Breast epithelium (tissue), 4 donors: ENCODE results near the gene NCAM2. TPM values are rescaled to one million over a fixed set of nuclear protein-coding genes. Genes with fewer than 3 reads are reported as not detected.

Experiments used
- DNase-seq, 2 donors: peaks; one replicate each; pipeline ENCODE4 v3.0.0-alpha.2; 2019; ENCODE audit warnings: low spot score in 2 of 2
- H3K27ac ChIP-seq, 2 donors: fragments of 200-600 bp; sonication (generic) in 1 of 2; one replicate each; pipeline ENCODE4 v1.5.1; 2016 to 2019; ENCODE audit warnings: mild to moderate bottlenecking in 1 of 2
- H3K27me3 ChIP-seq, 2 donors: fragments of 200-600 bp; sonication (generic) in 1 of 2; one replicate each; pipeline versions ENCODE4 v1.5.1 to v1.6.0; 2017 to 2019; ENCODE audit warnings: control low read depth in 1 of 2, mild to moderate bottlenecking in 1 of 2
- H3K36me3 ChIP-seq: fragments of 200-600 bp; one replicate; pipeline ENCODE4 v1.5.1; 2019
- H3K4me1 ChIP-seq, 2 donors: fragments of 200-600 bp; sonication (generic); one replicate each; pipeline ENCODE4 v1.5.1; 2016 to 2019; ENCODE audit warnings: control low read depth in 1 of 2
- H3K4me3 ChIP-seq, 3 donors: fragments of 200-600 bp; sonication (generic); 1 replicate in 2 of 3; 2 replicates in 1 of 3; pipeline ENCODE4 v1.5.1; 2016 to 2019; ENCODE audit warnings: mild to moderate bottlenecking in 3 of 3, moderate library complexity in 2 of 3
- H3K9me3 ChIP-seq, 2 donors: fragments of 200-600 bp; sonication (generic) in 1 of 2; one replicate each; pipeline ENCODE4 v1.5.1; 2016 to 2019; ENCODE audit warnings: control low read depth in 1 of 2
- POLR2A ChIP-seq: fragments of 450-650 bp; IDR thresholded peaks from one replicate; pipeline ENCODE4 v1.6.1; 2016; ENCODE audit warnings: antibody characterized with exemption, mild to moderate bottlenecking, moderate library complexity
- POLR2AphosphoS5 ChIP-seq, 3 donors: sonication (generic); formaldehyde crosslinking; IDR thresholded peaks; one replicate each; pipeline ENCODE4 v1.6.1; 2017; ENCODE audit warnings: antibody characterized with exemption in 3 of 3
- intact Hi-C: fragments of 100-400 bp; cut with DNase I; formaldehyde crosslinking; loops from one replicate; pipeline ENCODE4 v1.15.1; 2023; ENCODE audit warnings: low total_unique reads
- total RNA-seq, 3 donors: library from RNA; depleted of rRNA; stranded (reverse); fragments of >200 nt; gene quantifications; one replicate each; pipeline ENCODE4 v1.1.0, GENCODE V29; 2016
- TF ChIP-seq, protein P1 (sequence below), 3 donors: fragments of 450-650 bp; IDR thresholded peaks; one replicate each; pipeline ENCODE4 v1.5.1; 2016 to 2017; ENCODE audit warnings: antibody characterized with exemption in 3 of 3, mild to moderate bottlenecking in 3 of 3, moderate library complexity in 3 of 3

NCAM2 gene
- total RNA-seq, 3 donors from 2014 or later = 2.6 to 6.3 (median 3.6) TPM

DNA sequence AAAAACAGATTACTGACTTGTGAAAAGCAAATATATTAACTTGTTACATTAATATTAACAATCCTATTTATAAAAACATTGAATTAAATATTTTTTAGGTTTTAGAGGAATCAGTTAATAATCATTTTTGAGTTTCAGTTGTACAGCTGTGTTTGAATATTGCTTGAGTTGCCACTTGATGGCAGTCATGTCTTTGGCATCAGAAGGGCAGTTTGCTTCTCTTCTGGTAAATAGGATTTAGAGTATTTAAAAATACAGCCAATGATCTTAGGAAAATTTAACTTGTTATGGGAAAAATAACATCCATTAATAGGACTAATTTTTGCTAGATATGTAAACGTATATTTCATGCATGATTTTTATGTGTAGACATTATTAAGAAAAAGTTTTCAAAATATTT lies 234.1 kb downstream of the NCAM2 start:
- H3K36me3 ChIP-seq = no peaks in the 10 kb centered on the region
- intact Hi-C loops = no loop called here
- no peak overlapping the region for H3K27ac ChIP-seq
- no peak for TF ChIP-seq POLR2A
- TF ChIP-seq, protein P1, sequence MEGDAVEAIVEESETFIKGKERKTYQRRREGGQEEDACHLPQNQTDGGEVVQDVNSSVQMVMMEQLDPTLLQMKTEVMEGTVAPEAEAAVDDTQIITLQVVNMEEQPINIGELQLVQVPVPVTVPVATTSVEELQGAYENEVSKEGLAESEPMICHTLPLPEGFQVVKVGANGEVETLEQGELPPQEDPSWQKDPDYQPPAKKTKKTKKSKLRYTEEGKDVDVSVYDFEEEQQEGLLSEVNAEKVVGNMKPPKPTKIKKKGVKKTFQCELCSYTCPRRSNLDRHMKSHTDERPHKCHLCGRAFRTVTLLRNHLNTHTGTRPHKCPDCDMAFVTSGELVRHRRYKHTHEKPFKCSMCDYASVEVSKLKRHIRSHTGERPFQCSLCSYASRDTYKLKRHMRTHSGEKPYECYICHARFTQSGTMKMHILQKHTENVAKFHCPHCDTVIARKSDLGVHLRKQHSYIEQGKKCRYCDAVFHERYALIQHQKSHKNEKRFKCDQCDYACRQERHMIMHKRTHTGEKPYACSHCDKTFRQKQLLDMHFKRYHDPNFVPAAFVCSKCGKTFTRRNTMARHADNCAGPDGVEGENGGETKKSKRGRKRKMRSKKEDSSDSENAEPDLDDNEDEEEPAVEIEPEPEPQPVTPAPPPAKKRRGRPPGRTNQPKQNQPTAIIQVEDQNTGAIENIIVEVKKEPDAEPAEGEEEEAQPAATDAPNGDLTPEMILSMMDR (IDR thresholded peaks at IDR 0.05) = peak in 1 of 3 donors; percentile 34
- DNase-seq = no peak
- H3K27me3 ChIP-seq = no peaks in the 10 kb centered on the region
- H3K4me1 ChIP-seq = no peaks in the 10 kb centered on the region
- no peaks in the 10 kb centered on the region for H3K9me3 ChIP-seq
- H3K4me3 ChIP-seq = no peak overlapping the region

DNA sequence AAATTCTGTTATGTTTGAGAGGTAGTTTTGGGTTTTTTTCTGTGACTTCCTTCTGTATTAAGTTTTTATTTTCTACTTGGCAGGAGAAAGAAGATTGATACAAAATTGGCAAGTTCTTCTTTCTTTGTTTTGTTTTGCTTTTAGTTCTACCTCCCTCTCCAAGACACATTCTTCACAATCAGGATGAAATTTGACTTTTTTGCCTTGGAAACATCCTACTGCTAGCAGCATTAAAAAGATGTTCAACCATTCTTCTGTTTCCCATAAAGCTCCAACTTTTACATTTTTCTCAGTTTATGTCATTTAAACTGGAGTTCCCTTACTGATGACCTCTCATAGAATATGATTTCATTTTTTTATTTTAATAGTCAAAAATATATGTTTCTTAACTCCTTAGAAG lies 234.8 kb downstream of the NCAM2 start:
- no peak for DNase-seq
- no peak overlapping the region for H3K4me3 ChIP-seq
- TF ChIP-seq POLR2A (no peak), POLR2AphosphoS5 (IDR thresholded peaks at IDR 0.05) (no peak)
- TF ChIP-seq, protein P1 (IDR thresholded peaks at IDR 0.05) = no peak
- H3K9me3 ChIP-seq = no peaks in the 10 kb centered on the region
- intact Hi-C loops = no loop called here
- no peaks in the 10 kb centered on the region for H3K36me3 ChIP-seq
- H3K27ac ChIP-seq = no peak overlapping the region
- no peaks in the 10 kb centered on the region for H3K27me3 ChIP-seq
- no peaks in the 10 kb centered on the region for H3K4me1 ChIP-seq

DNA sequence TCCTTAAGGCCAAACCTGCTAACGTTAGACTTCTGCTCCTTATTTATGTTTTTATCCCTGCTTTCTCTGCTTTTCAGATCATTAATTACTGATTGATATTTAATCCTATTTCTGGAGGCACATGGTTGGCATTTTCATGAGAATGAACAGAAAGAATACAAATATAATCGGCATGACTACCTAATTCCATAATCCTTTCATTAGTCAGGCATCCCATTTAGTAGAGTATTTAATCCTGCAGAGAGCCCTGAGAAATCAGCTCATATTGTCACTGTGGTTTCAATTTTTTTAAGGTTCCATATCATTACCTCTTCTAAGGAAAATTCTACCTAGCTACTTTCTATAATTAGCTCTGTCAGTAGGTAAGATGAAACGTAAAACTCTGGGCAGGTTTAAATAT lies 238.8 kb downstream of the NCAM2 start:
- Histone ChIP-seq H3K27me3 (no peaks in the 10 kb centered on the region), H3K9me3 (no peaks in the 10 kb centered on the region), H3K4me1 (no peaks in the 10 kb centered on the region), H3K4me3 (no peak overlapping the region), H3K27ac (no peak overlapping the region), H3K36me3 (no peaks in the 10 kb centered on the region)
- intact Hi-C loops = no loop called here
- DNase-seq = no peak
- TF ChIP-seq POLR2A (no peak), POLR2AphosphoS5 (IDR thresholded peaks at IDR 0.05) (no peak)
- TF ChIP-seq, protein P1 (IDR thresholded peaks at IDR 0.05) = no peak

DNA sequence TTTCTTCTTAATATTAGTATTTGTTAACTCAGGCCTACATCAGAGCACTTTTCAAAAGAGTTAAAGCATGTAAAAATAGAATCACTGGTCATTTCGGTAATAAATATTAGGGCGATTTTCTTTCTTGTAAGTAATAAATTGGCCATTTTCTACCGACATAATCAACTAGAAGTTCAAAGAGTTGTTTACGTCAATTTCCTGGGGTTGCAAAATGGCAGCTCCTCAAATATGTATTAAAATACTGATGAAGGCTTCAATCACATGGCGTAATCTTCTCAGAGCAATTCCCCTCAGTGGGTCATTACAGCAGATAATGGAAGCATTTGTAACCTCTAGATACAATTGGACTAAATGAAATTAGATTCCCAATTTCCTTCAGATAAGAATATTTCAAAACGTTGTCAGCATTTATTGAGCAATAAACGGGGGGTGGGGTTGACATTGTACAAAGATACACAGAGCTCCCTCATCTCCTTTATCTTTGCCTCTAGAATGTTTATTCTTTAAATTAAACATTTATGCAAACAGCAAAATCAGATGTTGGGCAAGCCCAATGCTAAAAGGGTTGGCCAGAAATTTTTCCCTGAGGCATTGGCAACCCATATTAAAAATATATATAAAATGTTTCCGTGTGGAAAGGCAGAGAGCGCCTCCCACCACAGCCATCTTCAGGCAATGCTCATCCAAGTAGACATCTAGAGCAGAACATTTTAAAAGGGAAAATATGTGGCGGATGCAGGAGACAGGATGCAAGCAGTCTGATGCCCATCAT lies 240.6 kb downstream of the NCAM2 start:
- DNase-seq = no peak
- Histone ChIP-seq H3K9me3 (no peaks in the 10 kb centered on the region), H3K27ac (no peak overlapping the region), H3K4me1 (no peaks in the 10 kb centered on the region), H3K36me3 (no peaks in the 10 kb centered on the region), H3K4me3 (no peak overlapping the region), H3K27me3 (no peaks in the 10 kb centered on the region)
- TF ChIP-seq POLR2AphosphoS5 (IDR thresholded peaks at IDR 0.05) = no peak
- TF ChIP-seq, protein P1 (IDR thresholded peaks at IDR 0.05) = no peak
- no peak for TF ChIP-seq POLR2A
- intact Hi-C loops = no loop called here

DNA sequence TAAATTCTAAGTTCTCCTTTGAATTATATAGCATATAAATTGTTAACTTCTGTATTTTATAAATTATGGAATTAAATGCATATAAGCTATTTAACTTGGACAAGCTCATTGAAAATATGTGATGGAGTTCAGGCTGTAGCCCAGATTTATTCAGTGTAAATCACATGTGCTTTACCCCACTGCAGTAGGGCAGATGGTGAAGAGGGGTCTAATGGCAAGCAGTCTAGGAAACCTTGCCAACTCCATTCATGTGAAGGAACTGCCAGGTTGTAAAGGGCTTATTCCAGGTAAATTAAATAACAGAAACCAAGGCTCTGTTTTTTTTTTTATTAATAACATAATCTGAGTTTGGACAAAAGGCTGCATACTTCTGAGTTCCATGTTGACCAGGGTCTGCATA lies 243.2 kb downstream of the NCAM2 start:
- DNase-seq = no peak
- H3K4me3 ChIP-seq = no peak overlapping the region
- no peaks in the 10 kb centered on the region for H3K27me3 ChIP-seq
- TF ChIP-seq POLR2A (no peak), POLR2AphosphoS5 (IDR thresholded peaks at IDR 0.05) (no peak)
- TF ChIP-seq, protein P1 (IDR thresholded peaks at IDR 0.05) = no peak
- no peaks in the 10 kb centered on the region for H3K9me3 ChIP-seq
- no peak overlapping the region for H3K27ac ChIP-seq
- intact Hi-C loops = no loop called here
- no peaks in the 10 kb centered on the region for H3K36me3 ChIP-seq
- H3K4me1 ChIP-seq = no peaks in the 10 kb centered on the region
